NOMO-1 treated with DMSO at 0.1 percent for 48 hours (cell line): Measurements from ENCODE around the gene FLVCR1.
A peak's percentile ranks its signal among the peaks of the same experiment; 100 is the strongest.
"Not testable (repeated sequence)": the region's sequence is repeated elsewhere in the genome, so short reads cannot be mapped to it uniquely, and the experiment has no call there.

Experiments
- DNase-seq: peaks from one replicate; lab custom pipeline; 2025; ENCODE audit not compliant: unreplicated experiment; lab: John Stamatoyannopoulos, UW

Gene FLVCR1

DNA sequence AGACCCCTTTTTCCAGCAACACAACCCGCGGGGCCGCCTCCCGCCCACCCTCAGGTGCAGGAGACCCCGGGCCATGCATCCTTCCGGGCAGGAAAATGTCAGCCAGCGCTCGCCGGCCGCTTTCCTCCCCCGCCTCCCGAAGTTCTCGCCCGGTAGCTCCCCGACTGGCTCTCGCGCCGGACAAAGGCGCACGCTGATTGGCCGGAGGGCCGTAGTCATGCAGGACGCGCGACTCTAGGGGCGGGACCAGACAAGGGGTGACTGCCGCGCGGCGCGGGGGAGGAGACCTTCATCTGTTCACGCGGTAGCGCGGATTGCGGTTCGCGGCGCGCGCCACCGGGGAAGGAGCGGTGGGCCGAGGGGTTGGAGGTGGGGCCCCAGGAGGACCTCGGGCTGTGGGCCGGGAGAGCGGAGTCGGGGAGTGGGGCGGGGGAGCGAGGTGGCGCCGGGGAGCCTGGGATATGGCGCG lies at the start of gene FLVCR1:
Gene FLVCR1 (plus strand): TSS at position 284 of the 469 bp plus-strand sequence. CDS start 178 bp downstream, at position 462.
- DNase-seq = peak; percentile 97

GRCh38 chr1:212814537-212815334 lies 43.3 kb upstream of the FLVCR1 start:
- DNase-seq = peak; percentile 12

DNA sequence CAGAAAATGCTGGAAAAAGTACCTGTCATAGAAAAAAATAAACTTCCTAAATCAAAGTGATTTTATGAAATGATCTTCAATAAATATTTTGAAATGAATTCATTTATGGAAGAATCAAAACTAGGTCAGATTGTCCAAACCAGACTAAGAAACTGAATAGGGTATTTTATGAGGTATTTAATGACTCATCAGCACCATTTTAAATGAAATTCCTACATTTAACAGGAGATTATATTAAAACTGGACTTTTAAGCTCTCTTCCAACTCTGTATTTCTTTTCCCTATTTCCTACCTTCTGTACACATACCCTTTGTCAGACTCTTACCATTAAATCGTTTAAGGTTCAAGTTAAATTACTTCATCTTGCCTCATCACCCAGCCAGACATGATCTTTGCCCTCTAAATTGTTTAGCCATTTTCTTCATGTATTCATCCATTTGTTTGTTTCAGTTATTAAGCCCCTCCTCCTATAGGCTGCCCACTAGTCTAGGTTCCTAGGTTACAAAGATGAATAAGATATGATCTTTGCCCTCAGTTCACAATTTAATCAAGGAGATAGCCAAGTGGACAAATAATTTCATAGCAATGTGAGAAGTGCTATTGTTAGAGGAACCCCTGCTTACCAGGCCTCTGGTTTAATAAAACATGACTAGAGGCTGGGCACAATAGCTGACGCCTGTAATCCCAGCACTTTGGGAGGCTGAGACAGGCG lies 41.4 kb upstream of the FLVCR1 start:
- no peak for DNase-seq

- DNase-seq = peak; percentile 44
Observed at GRCh38 chr1:212819726-212820125, 38.3 kb upstream of the FLVCR1 start.

- DNase-seq = no peak
Observed at GRCh38 chr1:212820969-212821368, 37.1 kb upstream of the FLVCR1 start.

DNA sequence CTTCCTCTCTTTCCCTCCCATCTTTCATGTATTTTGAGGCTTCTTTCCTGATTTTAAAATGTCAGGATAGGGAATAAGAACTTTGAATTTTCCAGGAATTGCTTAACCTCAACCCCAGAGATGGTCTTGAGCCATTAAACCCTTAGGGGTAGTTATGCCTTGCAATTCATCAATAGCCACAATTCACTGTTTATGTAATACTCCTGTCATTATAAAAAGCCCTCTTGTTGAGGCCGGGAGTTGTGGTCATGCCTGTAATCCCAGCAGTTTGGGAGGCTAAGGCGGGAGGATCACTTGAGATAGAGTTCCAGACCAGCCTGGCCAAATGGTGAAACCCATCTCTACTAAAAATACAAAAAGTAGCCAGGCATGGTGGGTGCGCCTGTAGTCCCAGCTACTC lies 35.1 kb upstream of the FLVCR1 start:
- DNase-seq = no peak

DNA sequence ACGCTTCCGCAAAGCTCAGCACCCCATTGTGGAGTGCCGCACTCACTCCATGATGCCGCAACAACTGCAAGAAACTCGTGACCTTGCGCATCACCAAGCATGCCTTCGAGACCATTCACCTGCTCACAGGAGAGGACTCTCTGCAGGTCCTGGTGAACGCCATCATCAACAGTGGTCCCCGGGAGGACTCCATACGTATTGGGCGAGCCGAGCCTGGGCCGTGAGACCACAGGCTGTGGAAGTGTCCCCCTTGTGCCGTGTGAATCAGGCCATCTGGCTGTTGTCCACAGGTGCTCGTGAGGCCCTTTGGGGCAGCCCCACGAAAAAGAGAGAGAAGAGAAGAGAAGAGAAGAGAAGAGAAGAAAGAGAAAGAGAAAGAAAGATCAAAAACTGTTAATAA lies 33.9 kb upstream of the FLVCR1 start:
- DNase-seq = no peak

- DNase-seq = no peak
Observed at GRCh38 chr1:212825798-212826452, 32.1 kb upstream of the FLVCR1 start.

DNA sequence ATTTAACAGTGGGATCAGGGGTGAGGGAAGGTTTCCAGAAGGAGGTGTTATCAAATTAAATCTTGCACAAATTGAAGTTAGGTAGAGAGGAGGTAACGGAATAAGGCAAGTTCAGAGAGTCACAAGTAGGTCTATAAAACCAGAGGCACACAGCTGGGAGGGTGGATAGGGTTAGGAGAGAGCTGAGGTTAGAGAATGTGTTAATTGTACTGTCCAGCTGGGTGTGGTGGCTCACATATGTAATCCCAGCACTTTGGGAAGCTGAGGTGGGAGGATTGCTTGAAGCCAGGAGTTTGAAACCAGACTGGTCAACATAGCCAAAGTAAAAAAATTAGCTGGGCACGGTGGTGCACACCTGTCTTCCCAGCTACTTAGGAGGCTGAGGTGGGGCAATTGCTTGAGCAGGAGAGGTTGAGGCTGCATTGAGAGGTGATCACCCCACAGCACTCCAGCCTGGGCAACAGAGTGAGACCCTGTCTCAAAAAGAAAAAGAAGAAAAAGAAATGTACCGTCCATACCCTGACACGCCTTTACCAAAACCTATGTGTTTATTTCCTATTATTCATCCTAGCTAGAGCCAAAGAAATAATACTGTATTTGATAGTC lies 30.8 kb upstream of the FLVCR1 start:
- DNase-seq = no peak

DNA sequence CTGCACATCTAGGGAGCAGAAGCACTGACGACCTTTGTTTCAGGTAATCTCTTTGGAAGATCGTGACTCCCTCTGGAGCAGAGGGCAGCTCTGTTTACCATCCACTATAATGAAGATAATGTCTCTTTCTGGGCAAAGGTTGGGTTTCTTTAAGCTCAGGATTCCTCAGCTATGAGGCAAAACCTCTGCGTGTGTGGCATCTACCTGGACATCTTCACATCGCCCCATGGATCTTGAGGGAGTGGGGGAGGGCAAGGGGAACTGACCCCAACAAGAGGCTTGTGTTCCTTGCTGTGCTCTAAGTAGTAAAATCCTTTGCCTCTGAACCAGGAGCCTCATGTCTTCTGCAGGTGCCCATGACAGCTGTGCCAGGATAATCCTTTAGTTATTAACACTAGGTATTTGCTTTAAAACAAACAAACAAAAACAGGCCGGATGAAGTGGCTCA lies 30.2 kb upstream of the FLVCR1 start:
- DNase-seq = no peak

GRCh38 chr1:212828395-212828794 lies 29.7 kb upstream of the FLVCR1 start:
- no peak for DNase-seq

DNA sequence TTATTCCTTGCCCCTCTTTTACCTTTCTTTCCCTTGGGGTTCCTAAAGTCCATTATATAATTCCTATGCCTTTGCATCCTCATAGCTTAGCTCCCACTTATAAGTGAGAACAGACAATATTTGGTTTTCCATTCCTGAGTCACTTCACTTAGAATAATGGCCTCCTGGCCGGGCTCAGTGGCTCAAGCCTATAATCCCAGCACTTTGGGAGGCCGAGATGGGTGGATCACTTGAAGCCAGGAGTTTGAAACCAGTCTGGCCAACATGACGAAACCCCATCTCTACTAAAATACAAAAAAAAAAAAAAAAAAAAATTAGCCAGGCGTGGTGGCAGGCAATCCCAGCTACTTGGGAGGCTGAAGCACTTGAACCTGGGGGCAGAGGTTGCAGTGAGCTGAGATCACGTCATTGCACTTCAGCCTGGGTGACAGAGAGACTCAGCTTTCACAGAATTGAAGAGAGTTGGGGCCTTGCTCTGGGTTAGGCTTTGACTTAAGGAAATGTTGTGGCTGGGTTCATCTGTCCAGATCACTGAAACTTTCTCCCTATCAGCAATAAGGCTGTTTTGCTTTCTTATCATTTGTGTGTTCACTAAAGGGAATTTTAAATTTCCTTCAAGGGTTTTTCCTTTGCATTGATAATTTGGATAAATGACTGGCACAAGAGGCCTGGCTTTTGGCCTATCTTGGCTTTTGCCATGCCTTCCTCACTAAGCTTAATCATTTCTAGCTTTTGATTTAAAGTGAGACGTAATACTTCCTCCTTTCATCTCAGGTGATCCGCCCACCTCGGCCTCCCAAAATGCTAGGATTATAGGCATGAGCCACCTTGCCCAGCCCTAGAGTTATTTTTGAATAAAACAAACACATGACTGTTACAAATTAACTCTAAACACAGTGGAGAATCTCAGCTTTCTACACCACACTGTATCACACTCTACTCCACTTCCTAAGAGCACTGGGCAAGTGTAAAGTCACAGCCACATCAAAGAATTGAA lies 24.6 kb upstream of the FLVCR1 start:
- DNase-seq = not testable (repeated sequence)

- no peak for DNase-seq
Observed at GRCh38 chr1:212838145-212838544, 19.9 kb upstream of the FLVCR1 start.

DNA sequence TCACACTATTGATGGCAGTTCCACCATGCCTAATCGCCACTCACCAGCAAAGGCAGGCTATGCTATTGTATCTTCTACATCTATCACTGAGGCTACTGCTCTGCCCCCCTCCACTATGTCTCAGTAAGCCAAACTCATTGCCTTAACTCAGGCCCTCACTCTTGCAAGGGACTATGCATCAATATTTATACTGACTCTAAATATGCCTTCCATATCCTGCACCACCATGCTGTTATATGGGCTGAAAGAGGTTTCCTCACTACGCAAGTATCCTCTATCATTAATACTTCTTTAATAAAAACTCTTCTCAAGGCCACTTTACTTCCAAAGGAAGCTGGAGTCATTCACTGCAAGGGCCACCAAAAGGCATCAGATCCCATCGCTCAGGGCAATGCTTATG lies 13.6 kb upstream of the FLVCR1 start:
- DNase-seq = not testable (repeated sequence)

- DNase-seq = no peak
Observed at GRCh38 chr1:212847549-212847948, 10.5 kb upstream of the FLVCR1 start, which contains the start of gene SPATA45. Gene SPATA45, minus strand, starts transcription at chr1:212847649. Its CDS starts 11,500 bp downstream, at chr1:212836149.

DNA sequence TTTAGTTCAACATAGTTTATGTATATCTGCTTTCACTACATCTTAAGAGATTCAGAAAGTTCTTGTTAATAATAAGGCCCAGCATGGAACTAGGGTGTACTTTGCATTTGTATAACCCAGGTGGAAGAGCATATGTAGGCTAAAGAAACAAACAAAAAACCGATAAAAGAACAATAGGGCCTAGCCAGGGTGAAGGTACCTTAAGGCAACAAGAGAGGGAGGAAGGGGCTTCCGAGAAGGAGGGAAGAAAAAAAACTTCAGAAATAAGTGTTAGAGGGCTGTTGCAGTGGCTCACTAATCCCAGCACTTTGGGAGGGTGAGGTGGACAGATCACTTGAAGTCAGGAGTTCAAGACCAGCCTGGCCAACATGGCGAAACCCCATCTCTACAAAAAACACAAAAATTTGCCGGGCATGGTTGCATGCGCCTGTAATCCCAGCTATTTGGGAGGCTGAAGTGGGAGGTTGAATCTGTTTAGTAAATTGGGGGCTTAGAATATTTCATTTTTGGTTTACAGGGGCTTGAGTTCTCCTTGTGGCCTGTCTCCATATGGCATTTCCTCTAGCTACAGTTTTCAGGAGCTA lies 5.9 kb upstream of the FLVCR1 start:
- no peak for DNase-seq

GRCh38 chr1:212853658-212854057 lies 4.4 kb upstream of the FLVCR1 start:
- no peak for DNase-seq

DNA sequence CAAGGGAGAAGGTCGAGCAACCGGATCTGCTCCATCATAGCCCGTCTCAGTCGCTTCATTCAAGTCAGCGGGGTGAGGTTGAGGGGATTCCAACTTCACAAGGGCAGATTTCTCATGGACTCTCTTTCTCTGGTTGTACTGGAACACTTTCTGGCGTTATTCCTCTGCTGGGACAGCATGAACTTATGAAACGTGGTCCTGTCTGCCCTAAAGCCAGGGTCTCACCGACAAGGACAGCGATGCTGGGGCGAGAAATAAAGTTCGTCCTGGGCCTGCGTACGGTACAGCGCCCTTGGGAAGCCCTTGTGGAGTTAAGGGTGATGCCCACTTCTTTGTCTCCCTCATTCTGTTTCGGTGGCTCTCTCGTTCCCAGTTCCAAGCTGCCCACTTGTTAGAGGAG lies 1.3 kb upstream of the FLVCR1 start:
- no peak for DNase-seq

DNA sequence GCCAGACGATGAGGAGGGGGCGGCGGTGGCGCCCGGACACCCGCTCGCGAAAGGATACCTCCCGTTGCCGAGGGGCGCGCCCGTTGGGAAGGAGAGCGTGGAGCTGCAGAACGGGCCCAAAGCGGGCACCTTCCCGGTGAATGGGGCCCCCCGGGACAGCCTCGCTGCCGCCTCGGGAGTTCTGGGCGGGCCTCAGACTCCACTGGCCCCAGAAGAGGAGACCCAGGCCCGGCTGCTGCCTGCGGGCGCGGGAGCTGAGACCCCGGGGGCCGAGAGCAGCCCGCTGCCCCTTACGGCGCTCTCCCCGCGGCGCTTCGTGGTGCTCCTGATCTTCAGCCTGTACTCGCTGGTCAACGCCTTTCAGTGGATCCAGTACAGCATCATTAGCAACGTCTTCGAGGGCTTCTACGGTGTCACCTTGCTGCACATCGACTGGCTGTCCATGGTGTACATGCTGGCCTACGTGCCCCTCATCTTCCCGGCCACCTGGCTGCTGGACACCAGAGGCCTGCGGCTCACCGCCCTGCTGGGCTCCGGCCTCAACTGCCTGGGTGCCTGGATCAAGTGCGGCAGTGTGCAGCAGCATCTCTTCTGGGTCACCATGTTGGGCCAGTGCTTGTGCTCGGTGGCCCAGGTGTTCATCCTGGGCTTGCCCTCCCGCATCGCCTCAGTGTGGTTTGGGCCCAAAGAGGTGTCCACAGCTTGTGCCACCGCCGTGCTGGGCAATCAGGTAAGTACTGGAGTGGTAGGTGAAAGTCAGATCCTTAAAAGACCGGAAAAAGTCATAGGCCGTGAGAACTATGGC lies 588 bp downstream of the FLVCR1 start:
- DNase-seq = peak; percentile 15
